C4-2B (cell line): Measurements from ENCODE around the gene INSIG2.

Experiments used
- CTCF ChIP-seq: fragments of 450-650 bp; conservative IDR thresholded peaks from 2 replicates; pipeline ENCODE4 v1.5.1; 2017; ENCODE audit warnings: mild to moderate bottlenecking
- ZFX ChIP-seq: fragments of 450-650 bp; IDR thresholded peaks from 2 replicates; pipeline ENCODE4 v1.6.1; 2017

GRCh38 chr2:118145207-118145606, 56.9 kb downstream of the INSIG2 start:
- no peak for TF ChIP-seq CTCF
- no peak for TF ChIP-seq ZFX
